NK-92 (cell line): Measurements from ENCODE around the gene PKP3.

Experiments
- DNase-seq: peaks from one replicate; lab custom pipeline; 2025; ENCODE audit not compliant: unreplicated experiment; lab: John Stamatoyannopoulos, UW

The PKP3 gene

DNA sequence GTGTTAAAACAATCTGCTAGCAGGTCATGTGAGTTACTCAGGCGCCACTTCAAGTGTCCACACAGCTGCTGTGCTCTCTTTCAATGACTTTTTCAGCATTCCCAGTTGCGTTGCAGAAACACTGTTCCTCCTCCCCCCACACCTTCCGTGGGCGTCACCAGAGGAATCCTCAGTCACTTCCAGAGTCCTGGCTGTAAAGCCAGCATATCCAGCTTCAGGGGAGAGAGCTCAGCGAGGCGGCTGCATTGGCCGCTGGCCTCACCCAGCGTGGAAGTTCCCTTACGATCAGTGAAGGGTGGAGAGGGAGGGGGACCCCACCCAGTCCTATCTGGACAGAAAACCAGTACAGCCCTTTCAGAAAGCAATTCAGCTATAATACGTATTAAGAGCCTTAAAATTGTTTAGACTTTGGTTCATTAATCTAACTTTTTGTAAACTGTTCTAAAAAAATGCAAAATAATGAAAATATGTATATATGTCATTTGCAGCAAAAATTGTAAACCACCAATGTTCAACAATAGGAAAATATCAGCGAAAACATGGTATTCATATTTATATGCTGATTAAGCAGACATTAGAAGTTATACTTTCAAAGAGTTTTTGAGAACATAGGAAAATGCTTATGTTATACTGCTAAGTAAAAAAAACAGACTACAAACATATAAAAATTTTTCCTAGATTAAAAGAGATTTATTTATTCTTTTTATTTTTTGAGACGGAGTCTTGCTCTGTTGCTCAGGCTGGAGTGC lies 50.6 kb downstream of the PKP3 start:
- DNase-seq: no peak

DNA sequence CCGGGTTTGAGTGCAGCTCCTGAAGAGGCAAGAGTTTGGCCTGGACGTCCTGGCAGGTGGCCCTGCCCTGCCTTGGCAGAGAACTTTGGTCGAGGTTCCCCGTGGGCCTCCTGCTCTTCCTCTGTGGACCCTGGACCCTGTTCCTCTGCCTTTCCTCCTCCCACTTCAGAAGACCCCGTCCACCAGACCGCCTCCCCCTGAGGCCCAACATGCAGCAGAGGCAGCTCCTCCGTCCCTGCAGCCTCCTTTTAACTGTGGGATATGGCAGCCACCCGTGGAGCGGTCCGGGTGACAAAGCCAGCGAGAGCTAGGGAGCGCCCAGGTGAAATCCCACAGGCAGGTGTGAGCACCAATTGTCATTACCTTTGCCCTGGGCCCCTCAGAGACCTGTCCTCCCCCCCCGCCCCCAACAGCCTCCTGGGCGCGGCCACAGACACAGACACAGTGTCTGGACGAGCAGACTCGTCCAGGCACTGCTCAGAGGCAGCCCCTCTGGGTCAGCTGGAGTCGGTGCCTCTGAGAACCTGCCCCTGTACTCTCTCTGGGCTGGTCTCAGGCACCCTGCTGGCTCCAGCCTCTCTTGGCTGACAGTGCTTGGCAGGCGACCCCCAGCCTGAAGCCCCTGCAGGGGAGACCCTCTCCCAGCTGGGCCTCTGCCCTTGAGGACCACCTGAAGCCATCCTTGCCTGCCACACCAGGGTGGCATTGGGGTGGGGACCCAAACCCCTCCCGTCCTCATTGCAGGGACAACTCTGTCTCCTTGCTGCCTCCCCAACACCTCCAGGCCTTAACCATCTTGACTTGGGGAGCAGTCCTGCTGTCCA lies 52.0 kb downstream of the PKP3 start:
- DNase-seq: no peak

DNA sequence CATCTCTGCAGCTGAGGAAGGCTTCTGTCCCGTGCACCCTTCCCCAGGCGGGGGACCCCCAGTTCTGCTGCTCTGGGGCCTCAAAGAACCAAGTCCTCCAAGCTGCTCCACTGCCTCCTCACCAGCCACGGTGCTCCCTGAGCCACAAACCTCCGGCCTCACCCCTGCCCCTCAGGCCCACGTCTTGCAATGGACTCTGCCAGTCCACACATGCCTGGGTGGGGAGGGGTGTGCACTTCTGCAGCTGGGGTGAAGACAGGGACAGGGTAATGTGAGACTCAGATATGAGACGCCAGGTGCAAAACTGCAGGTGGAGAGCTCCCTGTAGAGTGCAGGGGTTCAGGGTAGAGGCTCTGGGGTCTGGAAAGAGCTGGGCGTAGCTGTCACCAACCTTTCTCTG lies 52.9 kb downstream of the PKP3 start:
- DNase-seq: no peak

DNA sequence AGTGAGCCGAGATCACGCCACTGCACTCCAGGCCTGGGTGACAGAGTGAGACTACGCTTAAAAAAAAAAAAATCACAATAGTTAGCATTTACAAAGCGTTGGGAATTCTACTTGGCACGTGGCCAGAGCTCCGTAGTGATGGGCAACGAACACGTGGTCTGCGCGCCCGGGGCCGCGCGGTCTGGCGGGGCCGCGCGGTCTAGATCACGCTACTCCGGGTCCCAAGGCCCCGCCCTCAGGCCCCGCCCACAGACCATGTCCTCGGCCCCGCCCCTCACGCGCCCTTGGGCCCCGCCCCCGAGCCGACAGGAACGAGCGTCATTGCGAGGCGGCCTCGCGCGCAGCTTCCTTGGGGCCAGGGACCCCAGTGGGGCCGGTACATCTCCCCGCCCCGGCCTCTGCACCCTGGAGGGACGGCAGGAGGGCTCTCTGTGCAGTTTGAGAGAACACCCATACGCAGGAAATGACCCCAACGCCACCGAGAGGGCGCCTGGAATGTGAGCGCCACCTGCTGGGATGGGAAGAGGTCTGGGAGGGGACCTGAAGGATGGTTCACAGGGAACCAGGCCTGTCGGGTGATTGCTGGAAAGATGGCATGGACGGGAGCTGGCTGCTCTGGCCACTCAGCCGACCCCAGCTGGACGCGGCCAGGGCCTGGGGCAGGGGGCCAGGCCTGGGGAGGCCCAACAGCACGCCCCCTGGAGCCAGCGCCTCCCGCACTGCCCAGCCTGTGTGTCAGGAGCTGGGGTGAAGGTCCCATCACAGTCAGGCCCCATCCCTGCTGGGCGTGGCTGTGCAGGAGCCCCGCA lies 54.1 kb downstream of the PKP3 start:
- DNase-seq: peak; percentile 61

DNA sequence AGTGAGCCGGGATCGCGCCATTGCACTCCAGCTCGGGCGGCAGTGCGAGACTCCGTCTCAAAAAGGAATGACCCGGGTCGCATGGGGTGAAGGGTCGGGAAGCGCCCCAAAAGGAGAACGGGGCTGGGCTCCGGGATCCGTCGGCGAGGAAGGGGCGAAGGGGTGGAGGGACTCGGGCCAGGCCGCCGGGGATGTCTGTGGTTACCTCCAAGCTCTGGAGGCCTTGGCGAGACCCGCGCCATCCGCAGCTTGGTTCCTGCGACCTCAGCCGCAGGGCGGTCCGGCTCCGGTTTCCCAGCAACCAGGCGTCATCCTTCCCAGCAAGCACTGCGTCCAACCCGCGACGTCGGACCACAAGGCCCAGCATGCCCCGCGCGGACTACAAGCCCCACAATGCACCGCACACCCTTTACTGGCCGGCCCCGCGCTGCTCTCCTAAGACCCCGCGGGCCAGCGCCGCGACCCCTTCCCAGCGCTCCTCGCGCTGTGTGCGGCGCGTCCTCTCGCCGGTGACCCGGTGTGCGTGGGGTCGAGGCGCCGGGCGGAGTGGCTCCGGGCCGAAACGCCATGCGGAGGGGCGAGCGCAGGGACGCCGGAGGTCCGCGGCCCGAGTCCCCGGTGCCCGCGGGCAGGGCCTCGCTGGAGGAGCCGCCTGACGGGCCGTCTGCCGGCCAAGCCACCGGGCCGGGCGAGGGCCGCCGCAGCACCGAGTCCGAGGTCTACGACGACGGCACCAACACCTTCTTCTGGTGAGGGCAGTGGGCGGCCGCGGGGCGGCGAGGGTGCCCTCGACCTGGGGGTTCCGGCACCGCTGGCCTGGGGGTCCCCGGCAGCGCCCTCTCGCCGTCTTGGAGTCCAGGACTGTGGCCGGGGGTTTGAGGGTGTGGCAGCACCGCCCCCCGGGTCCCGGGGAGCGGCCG lies 56.1 kb downstream of the PKP3 start, which contains the start of gene PTDSS2:
PTDSS2 (plus strand) TSS at position 391 of the 920 bp plus-strand sequence; CDS start at position 568, 177 bp downstream.
- peak; percentile 58 for DNase-seq

DNA sequence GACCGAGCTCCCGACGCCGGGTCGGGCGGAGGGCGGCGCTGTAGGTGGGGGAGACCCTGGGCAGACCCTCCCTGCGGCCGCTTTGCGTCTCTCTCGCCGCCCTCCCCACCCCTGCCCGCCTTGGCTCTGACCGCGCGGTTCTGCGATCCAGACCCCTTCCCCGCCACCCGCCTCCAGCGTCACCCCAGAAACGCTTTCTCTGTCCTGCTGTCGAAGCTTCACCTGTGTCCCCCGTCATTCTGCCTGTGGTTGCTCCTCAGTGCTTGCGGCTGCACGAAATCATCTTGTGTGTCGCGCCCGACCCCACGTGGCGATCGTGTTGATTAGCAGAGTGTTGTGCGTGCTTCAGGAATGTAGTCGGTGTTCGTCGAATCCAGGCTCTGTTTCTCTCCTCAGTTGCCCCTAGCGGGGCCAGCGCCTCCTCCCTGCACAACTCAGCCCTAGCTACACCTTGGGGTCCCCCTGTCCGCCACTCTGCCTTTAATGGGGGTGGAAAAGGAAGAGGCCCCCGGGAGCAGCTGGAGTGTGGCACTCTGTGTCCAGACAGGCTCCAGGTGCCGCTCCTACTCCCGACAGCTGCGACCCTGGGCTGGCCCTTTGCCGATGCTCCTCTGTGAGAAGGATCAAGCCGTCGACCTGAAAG lies 56.9 kb downstream of the PKP3 start:
- no peak for DNase-seq

DNA sequence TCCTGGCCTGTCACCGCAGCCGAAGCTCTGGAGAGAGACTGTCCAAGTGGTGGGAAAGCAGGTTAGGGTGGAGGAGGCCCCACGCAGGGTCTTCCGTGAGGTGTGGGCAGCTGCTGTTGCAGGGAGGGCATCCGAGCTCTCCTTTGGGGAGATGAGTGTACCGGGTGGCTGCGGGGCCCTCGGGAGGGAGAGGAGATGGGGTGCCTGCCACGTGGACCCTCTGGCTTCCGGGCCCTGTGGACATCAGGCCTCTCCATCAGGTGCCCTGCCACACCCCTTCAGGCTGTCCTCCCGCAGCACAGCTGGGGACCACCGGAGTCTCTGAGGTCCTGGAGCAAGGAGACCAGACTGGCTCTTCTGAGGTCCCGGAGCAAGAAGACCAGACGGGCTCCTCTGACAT lies 57.7 kb downstream of the PKP3 start:
- no peak for DNase-seq

DNA sequence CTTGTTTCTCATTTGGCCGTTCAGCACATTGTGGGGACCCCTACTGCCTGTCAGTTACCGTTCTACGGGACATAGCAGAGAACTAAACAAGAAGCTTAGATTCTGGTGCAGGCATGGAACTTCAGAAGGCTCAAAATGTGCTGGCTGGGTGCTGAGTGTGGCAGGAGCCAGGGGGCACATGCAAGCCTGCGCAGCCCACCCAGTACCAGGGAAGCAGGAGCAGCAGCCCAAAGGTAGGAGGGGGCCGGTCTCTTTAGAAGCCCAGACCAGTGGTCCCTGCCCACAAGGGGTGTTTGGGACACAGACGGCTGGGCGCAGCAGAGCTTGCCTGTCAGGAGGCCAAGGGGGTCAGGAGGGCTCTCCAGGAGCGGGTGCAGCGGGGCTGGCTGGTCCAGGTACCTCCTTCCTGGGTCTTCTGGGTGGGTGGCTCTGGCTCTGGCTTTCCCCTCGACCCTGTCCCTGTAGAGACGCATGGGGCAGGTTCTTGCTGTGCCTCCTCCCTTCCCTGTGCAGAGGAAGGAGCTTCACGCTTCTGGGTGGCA lies 58.3 kb downstream of the PKP3 start:
- no peak for DNase-seq

DNA sequence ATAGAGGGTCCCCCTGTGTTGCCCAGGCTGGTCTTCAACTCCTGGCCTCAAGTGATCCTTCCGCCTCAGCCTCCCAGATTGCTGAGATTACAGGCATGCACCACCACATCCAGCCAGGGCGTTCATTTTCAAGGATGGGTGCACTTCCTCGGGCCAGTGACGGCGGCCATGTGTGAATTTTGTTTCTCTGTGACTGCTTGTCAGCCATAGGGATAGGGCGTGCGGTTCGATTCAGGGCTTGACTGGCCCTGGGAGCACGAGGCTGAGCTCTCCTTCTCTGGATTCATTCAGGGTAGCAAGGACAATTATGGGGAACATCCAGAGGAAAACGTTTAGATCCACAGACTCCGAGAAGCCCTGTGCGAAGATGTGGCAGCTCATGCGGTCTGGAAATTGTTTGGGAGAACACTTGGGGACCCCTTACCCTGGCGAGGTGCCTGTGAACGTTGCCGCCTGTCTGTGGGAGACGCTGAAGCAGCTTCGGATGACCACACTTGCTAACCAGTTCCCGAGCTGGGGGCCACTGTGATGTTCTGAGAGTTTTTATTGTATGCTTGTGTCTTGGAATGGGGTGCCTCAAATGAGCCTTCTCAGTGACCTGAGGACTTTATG lies 59.0 kb downstream of the PKP3 start:
- no peak for DNase-seq

DNA sequence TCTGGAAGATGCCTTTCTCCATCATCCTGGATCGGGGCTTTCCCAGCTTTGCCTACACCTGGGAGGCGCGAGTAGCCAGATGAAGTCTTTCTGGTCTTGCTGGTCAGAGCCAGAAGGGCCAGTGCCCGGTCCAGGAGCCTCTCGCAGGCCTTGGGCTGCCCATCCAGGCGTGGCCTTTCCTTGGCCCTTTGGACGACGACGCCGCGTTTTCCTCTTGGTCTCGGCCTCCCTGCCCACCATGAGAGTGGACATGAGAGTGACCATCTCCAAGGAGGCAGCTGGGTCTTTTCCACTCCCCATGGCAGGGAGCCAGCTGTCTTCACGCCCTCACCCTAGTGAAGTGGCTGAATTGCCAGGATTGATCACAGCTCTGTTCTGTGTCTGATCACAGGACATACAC lies 59.6 kb downstream of the PKP3 start:
- DNase-seq: no peak

DNA sequence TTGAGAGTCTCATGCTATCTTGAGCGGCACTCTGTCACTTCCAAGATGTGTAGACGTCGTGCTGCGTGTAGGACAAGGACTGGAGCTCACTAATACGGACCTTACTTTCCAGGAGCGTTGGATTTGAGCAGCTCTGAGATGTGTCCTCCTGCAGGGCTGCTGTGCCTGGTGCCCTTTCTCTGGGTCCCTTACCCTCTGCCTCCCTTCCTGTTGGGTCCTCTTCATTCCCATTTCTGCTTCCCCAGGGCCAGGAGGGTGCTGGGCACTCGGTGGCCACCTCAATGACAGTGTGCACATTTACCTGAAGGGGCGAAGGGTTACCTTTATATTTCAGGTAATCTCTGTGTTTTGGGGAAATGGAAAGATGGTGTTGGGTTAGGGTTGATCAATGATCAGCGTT lies 60.0 kb downstream of the PKP3 start:
- DNase-seq: no peak
